Measurements from ENCODE around the gene SYT5. TPM values are rescaled to one million over a fixed set of nuclear protein-coding genes. Genes with fewer than 3 reads are reported as not detected.
A peak's percentile ranks its signal among the peaks of the same experiment; 100 is the strongest.

Gene SYT5
- total and polyA plus RNA-seq, 11 donors: 0.15 TPM; not detected in 10

DNA sequence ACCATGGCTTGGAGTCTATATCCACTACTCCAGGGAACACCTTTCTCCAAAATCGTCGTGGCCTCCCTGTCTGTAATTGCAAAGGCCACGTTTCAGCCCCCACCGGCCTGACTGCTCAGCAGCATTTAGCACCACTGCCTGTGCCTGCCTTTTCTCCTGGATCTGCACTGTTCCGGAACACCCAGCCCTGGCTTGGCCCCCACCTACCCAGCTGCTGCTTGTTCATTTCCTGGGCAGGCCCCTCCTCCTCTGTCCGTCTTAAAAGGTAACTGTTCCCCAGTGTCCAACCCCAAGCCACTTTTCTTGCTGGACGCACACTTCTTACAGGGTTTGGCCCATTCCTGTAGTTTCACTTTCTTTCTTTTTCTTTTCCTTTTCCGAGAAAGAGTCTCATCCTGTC is 8.5 kb upstream of the SYT5 start:
- Histone ChIP-seq H3K27ac (peak overlapping the region in 6 of 12 donors; percentile 6 to 70 (median 44)), H3K36me3 (no peaks in the 10 kb centered on the region), H3K4me1 (peaks cover 0 to 7% (median 0%) of the 10 kb centered on the region in 12 donors), H3K4me3 (no peak overlapping the region), H3K27me3 (peaks cover 0 to 5% (median 0%) of the 10 kb centered on the region in 9 donors), H3K9me3 (no peaks in the 10 kb centered on the region)
- 56 to 71% (median 63%) methylated on average over 8 of the region's 8 CpGs for WGBS, 4 donors
- intact Hi-C loops (cut with DNase I): no loop called here
- ATAC-seq (peak in 1 of 4 donors; percentile 47), DNase-seq (peak in 1 of 5 donors; percentile 9)
- TF ChIP-seq POLR2A (IDR thresholded peaks at IDR 0.05) (no peak), CTCF (IDR thresholded peaks at IDR 0.05) (no peak)

DNA sequence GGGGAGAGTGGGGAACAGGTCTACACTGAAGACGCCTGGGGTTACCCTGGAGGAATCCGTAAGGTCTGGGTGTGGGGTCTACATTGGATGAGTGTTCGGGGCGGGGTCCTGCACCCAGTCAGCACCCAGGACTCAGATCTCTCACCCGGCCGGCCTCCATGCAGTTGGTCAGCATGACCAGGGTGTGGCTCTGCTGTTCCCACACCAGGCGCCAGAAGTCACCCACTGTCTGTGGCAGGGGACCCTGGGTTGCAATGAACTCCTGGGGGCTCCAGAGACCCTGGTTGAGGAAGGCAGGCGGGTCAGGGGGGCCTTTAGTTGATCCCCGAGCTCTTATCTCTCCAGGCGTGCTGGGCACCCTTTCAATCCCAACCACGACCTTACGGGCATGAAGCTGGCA is 6.0 kb upstream of the SYT5 start:
- TF ChIP-seq POLR2A (IDR thresholded peaks at IDR 0.05) (no peak), CTCF (IDR thresholded peaks at IDR 0.05) (no peak)
- H3K27me3 ChIP-seq: peaks cover 0 to 28% (median 9%) of the 10 kb centered on the region in 9 donors
- ATAC-seq: no peak
- H3K4me1 ChIP-seq: peaks cover 0 to 7% (median 0%) of the 10 kb centered on the region in 12 donors
- 77 to 95% (median 84%) methylated on average over 9 to 12 of the region's 12 CpGs for WGBS, 4 donors
- intact Hi-C loops (cut with DNase I): no loop called here
- H3K4me3 ChIP-seq: no peak overlapping the region
- H3K36me3 ChIP-seq: no peaks in the 10 kb centered on the region
- peak in 1 of 5 donors; percentile 45 for DNase-seq
- H3K9me3 ChIP-seq: no peaks in the 10 kb centered on the region
- H3K27ac ChIP-seq: no peak overlapping the region

DNA sequence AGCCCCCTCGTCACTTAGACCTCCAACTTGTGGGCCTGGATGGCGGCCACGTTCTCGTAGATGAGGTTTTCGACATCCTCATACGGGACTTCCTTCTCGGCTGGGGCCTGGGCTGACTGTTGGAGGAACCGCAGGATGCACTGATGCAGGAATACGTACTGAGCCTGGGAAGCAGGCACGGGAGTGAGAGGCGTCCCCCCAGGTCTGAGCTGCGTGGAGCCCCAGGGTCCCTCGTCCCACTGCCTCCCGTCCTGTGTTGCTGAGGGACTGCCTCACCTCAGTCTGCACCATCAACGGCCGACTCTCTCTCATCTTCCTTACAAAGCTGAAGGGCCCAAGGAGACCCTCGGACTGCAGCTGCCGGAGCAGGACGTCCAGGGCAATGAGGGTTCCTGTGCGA is 1.7 kb upstream of the SYT5 start:
- Histone ChIP-seq H3K27ac (no peak overlapping the region), H3K9me3 (no peaks in the 10 kb centered on the region), H3K4me3 (no peak overlapping the region), H3K4me1 (peaks cover 0 to 19% (median 13%) of the 10 kb centered on the region in 12 donors), H3K27me3 (peaks cover 13 to 71% (median 49%) of the 10 kb centered on the region in 9 donors), H3K36me3 (no peaks in the 10 kb centered on the region)
- ATAC-seq (no peak), DNase-seq (peak in 1 of 5 donors; percentile 7)
- intact Hi-C loops (cut with DNase I): no loop called here
- no peak for TF ChIP-seq POLR2A (IDR thresholded peaks at IDR 0.05)
- no peak for TF ChIP-seq CTCF (IDR thresholded peaks at IDR 0.05)
- 72 to 81% (median 74%) methylated on average over 20 of the region's 20 CpGs for WGBS, 4 donors

DNA sequence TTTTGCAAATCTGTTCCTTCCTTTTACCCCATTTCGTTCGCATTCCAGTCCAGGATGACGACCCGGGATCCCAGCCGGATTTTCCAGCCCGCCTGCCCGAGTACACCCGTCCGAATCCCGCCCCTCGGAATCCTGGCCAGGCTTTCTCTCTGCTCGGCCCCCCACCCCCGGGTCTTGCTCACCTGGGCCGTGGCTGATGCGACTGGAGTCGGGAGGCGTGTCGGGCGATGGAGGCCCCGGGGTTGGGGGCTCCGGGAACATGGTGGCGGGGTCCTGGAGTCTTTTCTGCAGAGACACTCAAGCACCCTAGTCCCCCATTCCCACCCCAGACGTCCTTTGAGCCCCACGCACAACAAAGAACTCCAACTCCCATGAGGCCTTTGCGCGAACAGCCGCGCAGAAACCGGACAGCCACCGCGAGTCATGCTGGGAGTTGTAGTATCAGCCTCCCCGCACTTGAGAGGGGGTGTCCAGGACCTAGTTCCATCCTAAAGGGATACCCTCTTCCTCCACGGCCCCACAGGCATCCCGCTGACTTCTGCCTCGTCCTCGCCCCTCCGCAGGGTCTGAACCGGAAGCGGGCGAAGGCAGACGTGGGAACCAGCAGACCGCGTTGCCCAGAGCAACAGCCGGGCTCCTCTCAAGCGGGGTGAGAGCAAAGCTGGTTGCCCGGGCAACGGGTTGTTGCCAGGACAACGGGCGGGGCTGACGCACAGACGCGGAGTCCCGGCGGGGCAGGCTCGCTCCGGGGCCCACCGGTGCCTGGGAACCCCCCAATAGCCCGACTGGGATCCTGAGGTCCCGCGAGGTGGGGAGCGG is 1.1 kb downstream of the SYT5 start:
- H3K27me3 ChIP-seq: peaks cover 35 to 99% (median 74%) of the 10 kb centered on the region in 9 donors
- peaks cover 0 to 23% (median 13%) of the 10 kb centered on the region in 12 donors for H3K4me1 ChIP-seq
- no peak overlapping the region for H3K27ac ChIP-seq
- H3K36me3 ChIP-seq: no peaks in the 10 kb centered on the region
- TF ChIP-seq CTCF (IDR thresholded peaks at IDR 0.05) (no peak), POLR2A (IDR thresholded peaks at IDR 0.05) (no peak)
- ATAC-seq (peak; percentile 25 to 77 (median 69)), DNase-seq (peak; percentile 50 to 77 (median 63))
- no peaks in the 10 kb centered on the region for H3K9me3 ChIP-seq
- intact Hi-C loops (cut with DNase I): no loop called here
- WGBS, 4 donors: 4 to 6% (median 5%) methylated on average over 35 to 61 of the region's 61 CpGs
- H3K4me3 ChIP-seq: peak overlapping the region in 10 of 12 donors; percentile 1 to 53 (median 38)

All from heart left ventricle (tissue), 16 donors.